ENCODE results near the gene CRACR2B.

Gene CRACR2B

DNA sequence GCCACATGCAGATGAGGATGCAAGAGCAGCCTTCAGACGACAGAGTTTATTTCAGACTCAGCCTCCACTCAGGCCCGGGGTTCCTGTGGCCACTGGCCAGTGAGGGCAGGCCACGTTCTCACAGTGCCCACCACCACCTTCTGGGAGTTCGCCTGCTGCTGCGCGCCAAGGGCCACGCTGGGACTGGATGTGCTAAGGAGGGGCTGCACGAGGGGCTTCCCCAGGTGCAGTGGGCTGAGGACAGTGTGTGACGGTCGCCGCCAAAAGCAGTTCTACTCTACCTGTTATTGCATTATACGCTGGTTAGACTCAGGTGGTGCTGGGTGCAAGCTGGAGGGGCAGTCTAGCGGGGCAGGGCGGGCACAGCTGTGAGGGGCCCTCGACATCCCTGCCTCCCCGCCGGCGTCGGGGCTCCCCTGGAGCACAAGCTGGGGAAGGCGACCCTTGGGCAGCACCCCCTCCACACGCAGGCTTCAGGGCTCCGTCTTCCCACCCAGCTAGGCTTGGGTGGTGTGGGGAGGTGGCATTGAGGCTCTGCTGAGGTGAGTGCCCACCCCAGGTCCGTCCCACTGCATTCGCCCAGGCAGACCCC lies 40.5 kb upstream of the CRACR2B start:
- Histone ChIP-seq H3K27ac (replicated peaks) (no peak overlapping the region), H3K4me3 (replicated peaks; ENCODE audit: insufficient read depth, low read length) (no peak overlapping the region), H3K27me3 (ENCODE audit: insufficient read depth, poor library complexity, severe bottlenecking) (peaks cover 6% of the 10 kb centered on the region)
- TF ChIP-seq SPI1 (IDR thresholded peaks at IDR 0.05; ENCODE audit: borderline replicate concordance, low read depth) (no peak), POLR2AphosphoS5 (IDR thresholded peaks at IDR 0.05; ENCODE audit: low read depth) (no peak), GABPA (IDR thresholded peaks at IDR 0.05; ENCODE audit: low read depth) (no peak)
- TF ChIP-seq, protein P1, sequence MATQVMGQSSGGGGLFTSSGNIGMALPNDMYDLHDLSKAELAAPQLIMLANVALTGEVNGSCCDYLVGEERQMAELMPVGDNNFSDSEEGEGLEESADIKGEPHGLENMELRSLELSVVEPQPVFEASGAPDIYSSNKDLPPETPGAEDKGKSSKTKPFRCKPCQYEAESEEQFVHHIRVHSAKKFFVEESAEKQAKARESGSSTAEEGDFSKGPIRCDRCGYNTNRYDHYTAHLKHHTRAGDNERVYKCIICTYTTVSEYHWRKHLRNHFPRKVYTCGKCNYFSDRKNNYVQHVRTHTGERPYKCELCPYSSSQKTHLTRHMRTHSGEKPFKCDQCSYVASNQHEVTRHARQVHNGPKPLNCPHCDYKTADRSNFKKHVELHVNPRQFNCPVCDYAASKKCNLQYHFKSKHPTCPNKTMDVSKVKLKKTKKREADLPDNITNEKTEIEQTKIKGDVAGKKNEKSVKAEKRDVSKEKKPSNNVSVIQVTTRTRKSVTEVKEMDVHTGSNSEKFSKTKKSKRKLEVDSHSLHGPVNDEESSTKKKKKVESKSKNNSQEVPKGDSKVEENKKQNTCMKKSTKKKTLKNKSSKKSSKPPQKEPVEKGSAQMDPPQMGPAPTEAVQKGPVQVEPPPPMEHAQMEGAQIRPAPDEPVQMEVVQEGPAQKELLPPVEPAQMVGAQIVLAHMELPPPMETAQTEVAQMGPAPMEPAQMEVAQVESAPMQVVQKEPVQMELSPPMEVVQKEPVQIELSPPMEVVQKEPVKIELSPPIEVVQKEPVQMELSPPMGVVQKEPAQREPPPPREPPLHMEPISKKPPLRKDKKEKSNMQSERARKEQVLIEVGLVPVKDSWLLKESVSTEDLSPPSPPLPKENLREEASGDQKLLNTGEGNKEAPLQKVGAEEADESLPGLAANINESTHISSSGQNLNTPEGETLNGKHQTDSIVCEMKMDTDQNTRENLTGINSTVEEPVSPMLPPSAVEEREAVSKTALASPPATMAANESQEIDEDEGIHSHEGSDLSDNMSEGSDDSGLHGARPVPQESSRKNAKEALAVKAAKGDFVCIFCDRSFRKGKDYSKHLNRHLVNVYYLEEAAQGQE (IDR thresholded peaks at IDR 0.05; ENCODE audit: insufficient replicate concordance, low read depth): no peak
- TF ChIP-seq, protein P2, sequence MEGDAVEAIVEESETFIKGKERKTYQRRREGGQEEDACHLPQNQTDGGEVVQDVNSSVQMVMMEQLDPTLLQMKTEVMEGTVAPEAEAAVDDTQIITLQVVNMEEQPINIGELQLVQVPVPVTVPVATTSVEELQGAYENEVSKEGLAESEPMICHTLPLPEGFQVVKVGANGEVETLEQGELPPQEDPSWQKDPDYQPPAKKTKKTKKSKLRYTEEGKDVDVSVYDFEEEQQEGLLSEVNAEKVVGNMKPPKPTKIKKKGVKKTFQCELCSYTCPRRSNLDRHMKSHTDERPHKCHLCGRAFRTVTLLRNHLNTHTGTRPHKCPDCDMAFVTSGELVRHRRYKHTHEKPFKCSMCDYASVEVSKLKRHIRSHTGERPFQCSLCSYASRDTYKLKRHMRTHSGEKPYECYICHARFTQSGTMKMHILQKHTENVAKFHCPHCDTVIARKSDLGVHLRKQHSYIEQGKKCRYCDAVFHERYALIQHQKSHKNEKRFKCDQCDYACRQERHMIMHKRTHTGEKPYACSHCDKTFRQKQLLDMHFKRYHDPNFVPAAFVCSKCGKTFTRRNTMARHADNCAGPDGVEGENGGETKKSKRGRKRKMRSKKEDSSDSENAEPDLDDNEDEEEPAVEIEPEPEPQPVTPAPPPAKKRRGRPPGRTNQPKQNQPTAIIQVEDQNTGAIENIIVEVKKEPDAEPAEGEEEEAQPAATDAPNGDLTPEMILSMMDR (IDR thresholded peaks at IDR 0.05; ENCODE audit: insufficient read depth, low read length): no peak
- DNase-seq (ENCODE audit: low read depth in 1 of 2, low spot score in 1 of 2): no peak

DNA sequence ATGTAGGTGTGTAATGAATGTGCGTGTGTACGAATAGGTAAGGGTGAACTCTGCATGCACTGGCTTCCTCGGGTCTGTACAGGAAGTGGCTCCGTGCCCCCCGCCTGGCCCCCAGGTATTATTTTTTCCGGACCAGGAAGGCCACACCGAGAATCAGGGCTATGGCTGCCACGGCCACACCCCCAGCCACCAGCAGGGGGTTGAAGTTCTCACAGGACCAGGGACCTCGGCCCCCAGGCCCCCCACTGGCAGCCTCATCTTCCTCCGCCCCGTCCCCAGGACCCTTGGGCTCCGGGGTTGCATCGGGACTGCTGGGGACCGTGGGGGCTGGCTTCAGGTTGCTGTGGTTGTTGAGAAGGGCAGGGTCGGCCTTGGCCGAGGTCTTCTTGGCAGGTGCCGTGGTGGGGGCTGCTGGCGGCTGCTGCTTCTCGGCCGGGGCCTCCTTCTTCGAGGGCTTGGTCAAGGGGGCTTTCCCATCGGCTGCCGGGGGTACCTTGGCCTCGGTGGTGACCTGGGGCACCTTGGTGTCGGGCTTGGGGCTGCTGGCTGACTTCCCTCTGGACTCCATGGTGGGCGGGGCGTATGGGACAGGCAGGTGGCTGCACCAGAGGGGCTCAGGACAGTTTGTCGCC lies 39.6 kb upstream of the CRACR2B start:
- DNase-seq (ENCODE audit: low read depth in 1 of 2, low spot score in 1 of 2): no peak
- H3K27me3 ChIP-seq (ENCODE audit: insufficient read depth, poor library complexity, severe bottlenecking): peaks cover 6% of the 10 kb centered on the region
- H3K4me3 ChIP-seq (replicated peaks; ENCODE audit: insufficient read depth, low read length): no peak overlapping the region
- H3K27ac ChIP-seq (replicated peaks): no peak overlapping the region
- TF ChIP-seq SPI1 (IDR thresholded peaks at IDR 0.05; ENCODE audit: borderline replicate concordance, low read depth) (no peak), POLR2AphosphoS5 (IDR thresholded peaks at IDR 0.05; ENCODE audit: low read depth) (no peak), GABPA (IDR thresholded peaks at IDR 0.05; ENCODE audit: low read depth) (no peak)

DNA sequence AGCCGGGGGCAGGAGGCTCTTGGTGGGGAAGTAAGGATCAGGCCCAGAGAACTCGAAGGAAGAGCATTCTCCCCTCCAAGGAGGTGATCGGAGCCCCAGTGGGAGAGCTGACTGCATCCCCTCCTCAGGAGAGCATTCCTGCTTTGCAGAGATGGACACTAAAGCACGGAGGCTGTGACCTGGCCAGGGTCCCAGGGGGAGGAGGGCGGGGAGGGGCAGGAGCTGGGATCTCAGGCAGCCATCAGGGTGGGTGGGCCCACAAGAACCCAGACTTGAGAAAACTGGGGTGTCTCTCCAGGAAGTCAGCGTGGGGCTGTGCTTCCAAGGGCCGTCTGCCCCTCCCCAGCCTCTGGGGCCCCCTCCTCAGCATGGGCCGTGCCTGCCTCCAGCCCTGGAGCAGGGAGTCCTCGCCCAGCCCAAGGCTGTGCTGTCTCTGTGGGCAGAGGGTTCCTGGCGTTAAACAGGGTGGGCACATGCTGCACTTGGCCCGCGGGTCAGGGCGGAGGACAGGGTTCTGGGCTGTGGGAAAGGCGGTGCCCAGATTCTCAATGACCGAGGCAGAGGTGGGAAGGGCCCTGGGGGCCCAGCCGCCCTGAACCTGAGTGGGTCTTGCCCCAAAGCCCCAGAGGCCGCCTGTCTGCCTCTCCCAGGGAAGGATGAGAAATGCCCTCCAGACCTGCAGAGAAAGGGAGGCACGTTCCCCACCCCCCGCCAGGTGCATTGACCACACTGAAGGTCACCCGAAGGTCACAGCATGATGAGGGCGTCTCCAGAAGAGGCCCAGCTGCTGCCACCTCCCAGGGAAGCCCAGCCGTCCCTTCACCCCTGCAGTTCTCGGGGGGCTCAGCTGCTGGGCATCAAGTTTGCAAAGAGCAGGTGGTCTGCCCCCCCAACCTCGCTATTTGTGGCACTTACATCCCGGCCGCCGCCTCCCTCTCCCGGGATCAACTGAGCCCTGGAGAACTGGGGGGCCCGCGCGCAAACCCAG lies 38.5 kb upstream of the CRACR2B start:
- Histone ChIP-seq H3K27ac (replicated peaks) (no peak overlapping the region), H3K4me3 (replicated peaks; ENCODE audit: insufficient read depth, low read length) (no peak overlapping the region), H3K27me3 (ENCODE audit: insufficient read depth, poor library complexity, severe bottlenecking) (peaks cover 6% of the 10 kb centered on the region)
- TF ChIP-seq POLR2AphosphoS5 (IDR thresholded peaks at IDR 0.05; ENCODE audit: low read depth): no peak
- TF ChIP-seq, protein P1 (IDR thresholded peaks at IDR 0.05; ENCODE audit: insufficient replicate concordance, low read depth): no peak
- no peak for TF ChIP-seq GABPA (IDR thresholded peaks at IDR 0.05; ENCODE audit: low read depth)
- TF ChIP-seq, protein P2 (IDR thresholded peaks at IDR 0.05; ENCODE audit: insufficient read depth, low read length): no peak
- no peak for TF ChIP-seq SPI1 (IDR thresholded peaks at IDR 0.05; ENCODE audit: borderline replicate concordance, low read depth)
- no peak for DNase-seq (ENCODE audit: low read depth in 1 of 2, low spot score in 1 of 2)

DNA sequence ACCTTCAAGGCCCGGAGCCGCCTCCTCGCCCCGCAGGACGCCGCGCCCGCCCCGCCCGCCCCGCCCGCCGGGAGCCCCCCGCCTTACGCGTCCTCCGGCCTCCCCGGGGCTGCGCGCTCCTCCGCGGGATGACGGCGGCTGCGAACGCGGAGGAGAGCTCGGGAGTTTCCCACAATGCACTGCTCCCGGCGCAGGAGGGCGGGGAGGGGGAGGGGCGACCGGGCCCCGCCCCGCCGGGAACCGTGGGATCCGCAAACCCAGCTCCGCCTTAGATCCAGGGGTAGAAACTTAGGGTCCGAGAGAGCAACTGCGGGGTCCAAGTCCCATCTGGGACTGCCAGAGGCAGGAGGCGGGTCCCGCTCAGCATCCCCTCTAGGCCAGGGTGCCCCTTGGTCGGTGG lies 37.8 kb upstream of the CRACR2B start, which contains the start of gene CEND1:
Gene CEND1 (minus strand): TSS at position 148 of the 400 bp plus-strand sequence. CDS start 1,514 bp downstream, outside the sequence.
- DNase-seq (ENCODE audit: low read depth in 1 of 2, low spot score in 1 of 2): no peak
- Histone ChIP-seq H3K27ac (replicated peaks) (no peak within 1 kb of the TSS), H3K4me3 (replicated peaks; ENCODE audit: insufficient read depth, low read length) (no peak within 1 kb of the TSS), H3K27me3 (ENCODE audit: insufficient read depth, poor library complexity, severe bottlenecking) (peaks cover 6% of the 10 kb centered on the region)
- TF ChIP-seq SPI1 (IDR thresholded peaks at IDR 0.05; ENCODE audit: borderline replicate concordance, low read depth) (no peak), GABPA (IDR thresholded peaks at IDR 0.05; ENCODE audit: low read depth) (no peak), POLR2AphosphoS5 (IDR thresholded peaks at IDR 0.05; ENCODE audit: low read depth) (no peak)
- TF ChIP-seq, protein P2 (IDR thresholded peaks at IDR 0.05; ENCODE audit: insufficient read depth, low read length): no peak
- TF ChIP-seq, protein P1 (IDR thresholded peaks at IDR 0.05; ENCODE audit: insufficient replicate concordance, low read depth): no peak
